ENCODE data around the gene VPS29.

VPS29 gene

DNA sequence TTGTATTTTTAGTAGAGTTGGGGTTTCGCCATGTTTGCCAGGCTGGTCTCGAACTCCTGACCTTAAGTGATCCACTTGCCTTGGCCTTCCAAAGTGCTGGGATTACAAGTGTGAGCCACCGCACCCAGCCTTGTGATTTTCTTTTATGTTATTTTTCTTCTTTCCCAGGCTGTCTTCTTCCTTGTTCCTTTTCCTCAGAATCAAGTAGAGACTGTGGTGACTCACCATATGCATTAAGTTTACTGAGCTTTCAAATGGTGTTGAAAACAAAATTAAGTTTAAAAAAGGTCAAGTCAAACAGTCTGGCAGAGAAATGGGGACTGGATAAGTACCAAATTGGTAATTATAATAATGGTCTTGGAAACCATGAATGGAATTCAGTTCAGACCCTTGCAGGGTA is 57.5 kb downstream of the VPS29 start:
- no peak for DNase-seq (ENCODE audit: low spot score)

Measured in NAMALWA (cell line).